Suprapubic skin (tissue), 4 donors: ENCODE data around the gene KLHL10.

Experiments used
- POLR2A ChIP-seq, 2 donors: fragments of 450-650 bp; IDR thresholded peaks; one replicate each; pipeline ENCODE4 v1.6.1; 2017; ENCODE audit warnings: antibody characterized with exemption in 2 of 2, mild to moderate bottlenecking in 2 of 2, moderate library complexity in 2 of 2
- POLR2AphosphoS5 ChIP-seq, 3 donors: sonication (generic); formaldehyde crosslinking; IDR thresholded peaks; one replicate each; pipeline ENCODE4 v1.6.1; 2017; ENCODE audit warnings: antibody characterized with exemption in 3 of 3
- TF ChIP-seq, protein P1 (sequence below), 2 donors: fragments of 200-600 bp in 1 of 2; fragments of 450-650 bp in 1 of 2; sonication (generic) in 1 of 2; IDR thresholded peaks; one replicate each; pipeline ENCODE4 v1.5.1; 2016 to 2019; ENCODE audit warnings: antibody characterized with exemption in 2 of 2, mild to moderate bottlenecking in 1 of 2, moderate library complexity in 1 of 2

DNA sequence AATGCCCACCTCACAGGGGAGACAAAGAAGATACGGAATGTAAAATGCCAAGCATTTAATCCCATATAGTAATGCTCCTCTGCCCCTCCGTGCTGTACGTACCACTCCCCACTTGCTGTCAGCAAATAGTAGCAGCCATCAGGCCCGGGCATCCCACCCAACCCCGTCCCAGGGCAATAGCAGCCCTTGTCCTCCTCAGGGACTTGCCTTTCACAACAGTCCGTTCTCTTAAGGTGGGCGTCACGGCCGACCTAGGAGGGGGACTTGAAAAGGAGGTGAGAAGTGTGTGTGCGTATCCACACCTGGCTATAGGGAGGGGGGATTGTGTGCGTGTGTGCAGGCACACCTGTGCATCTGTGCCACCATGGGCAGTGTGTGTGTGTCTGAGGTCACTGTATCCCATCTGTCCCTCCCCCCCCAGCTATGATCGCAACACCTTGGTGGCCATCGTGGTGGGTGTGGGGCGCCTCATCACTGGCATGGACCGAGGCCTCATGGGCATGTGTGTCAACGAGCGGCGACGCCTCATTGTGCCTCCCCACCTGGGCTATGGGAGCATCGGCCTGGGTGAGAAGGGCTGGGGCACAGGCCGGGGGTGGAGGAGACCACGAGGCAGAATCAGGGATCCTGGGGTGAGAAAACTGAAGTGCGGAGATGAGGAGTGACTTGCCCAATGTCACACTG lies 20.8 kb upstream of the KLHL10 start:
- TF ChIP-seq, protein P1, sequence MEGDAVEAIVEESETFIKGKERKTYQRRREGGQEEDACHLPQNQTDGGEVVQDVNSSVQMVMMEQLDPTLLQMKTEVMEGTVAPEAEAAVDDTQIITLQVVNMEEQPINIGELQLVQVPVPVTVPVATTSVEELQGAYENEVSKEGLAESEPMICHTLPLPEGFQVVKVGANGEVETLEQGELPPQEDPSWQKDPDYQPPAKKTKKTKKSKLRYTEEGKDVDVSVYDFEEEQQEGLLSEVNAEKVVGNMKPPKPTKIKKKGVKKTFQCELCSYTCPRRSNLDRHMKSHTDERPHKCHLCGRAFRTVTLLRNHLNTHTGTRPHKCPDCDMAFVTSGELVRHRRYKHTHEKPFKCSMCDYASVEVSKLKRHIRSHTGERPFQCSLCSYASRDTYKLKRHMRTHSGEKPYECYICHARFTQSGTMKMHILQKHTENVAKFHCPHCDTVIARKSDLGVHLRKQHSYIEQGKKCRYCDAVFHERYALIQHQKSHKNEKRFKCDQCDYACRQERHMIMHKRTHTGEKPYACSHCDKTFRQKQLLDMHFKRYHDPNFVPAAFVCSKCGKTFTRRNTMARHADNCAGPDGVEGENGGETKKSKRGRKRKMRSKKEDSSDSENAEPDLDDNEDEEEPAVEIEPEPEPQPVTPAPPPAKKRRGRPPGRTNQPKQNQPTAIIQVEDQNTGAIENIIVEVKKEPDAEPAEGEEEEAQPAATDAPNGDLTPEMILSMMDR (IDR thresholded peaks at IDR 0.05), result no peak
- no peak for TF ChIP-seq POLR2AphosphoS5 (IDR thresholded peaks at IDR 0.05)
- TF ChIP-seq POLR2A (IDR thresholded peaks at IDR 0.05), result no peak
